H9 (cell line): Measurements from ENCODE around the gene KAZN. TPM values are rescaled to one million over a fixed set of nuclear protein-coding genes. Genes with fewer than 3 reads are reported as not detected.

ENCODE experiments used
- DNase-seq: peaks from one replicate; pipeline ENCODE4 v3.0.0-alpha.2; 2017
- H2AFZ ChIP-seq: one replicate; pipeline ENCODE4 v1.6.1; 2013; ENCODE audit warnings: mild to moderate bottlenecking, low read length, control low read depth, moderate library complexity
- H2AK5ac ChIP-seq: 2 replicates; pipeline ENCODE4 v1.6.1; 2013; ENCODE audit warnings: low read length, control low read depth, mixed read lengths; ENCODE audit not compliant: insufficient read length
- H2BK120ac ChIP-seq: one replicate; pipeline ENCODE4 v1.6.1; 2013; ENCODE audit warnings: low read depth, mild to moderate bottlenecking, low read length, control low read depth, inconsistent platforms; ENCODE audit not compliant: poor library complexity, severe bottlenecking
- H2BK12ac ChIP-seq: 2 replicates; pipeline ENCODE4 v1.6.1; 2013; ENCODE audit warnings: low read length, control low read depth, mixed read lengths, low read depth; ENCODE audit not compliant: insufficient read length
- H2BK15ac ChIP-seq: 2 replicates; pipeline ENCODE4 v1.6.1; 2013; ENCODE audit warnings: low read depth, low read length, control low read depth
- H2BK20ac ChIP-seq: one replicate; pipeline ENCODE4 v1.6.1; 2013; ENCODE audit warnings: low read depth, mild to moderate bottlenecking, low read length, control low read depth, inconsistent platforms; ENCODE audit not compliant: poor library complexity, severe bottlenecking
- H2BK5ac ChIP-seq: 2 replicates; pipeline ENCODE4 v1.6.1; 2013; ENCODE audit warnings: low read length, control low read depth, mixed read lengths; ENCODE audit not compliant: insufficient read length
- H3K14ac ChIP-seq: 2 replicates; pipeline ENCODE4 v1.6.1; 2013; ENCODE audit warnings: low read length, control low read depth; ENCODE audit not compliant: insufficient read depth
- H3K18ac ChIP-seq: 2 replicates; pipeline ENCODE4 v1.6.1; 2013; ENCODE audit warnings: low read depth, mild to moderate bottlenecking, mixed read lengths, low read length, control low read depth; ENCODE audit not compliant: insufficient read length
- H3K23ac ChIP-seq: 2 replicates; pipeline ENCODE4 v1.6.1; 2013; ENCODE audit warnings: low read length, control low read depth, mixed read lengths, low read depth; ENCODE audit not compliant: insufficient read length
- H3K23me2 ChIP-seq: 2 replicates; pipeline ENCODE4 v1.6.1; 2013; ENCODE audit warnings: low read depth, mild to moderate bottlenecking, mixed read lengths, low read length, control low read depth; ENCODE audit not compliant: insufficient read length, poor library complexity, severe bottlenecking
- H3K27ac ChIP-seq: 2 replicates; pipeline ENCODE4 v1.5.1; 2013; ENCODE audit warnings: low read length, control low read depth, mixed read lengths, low read depth; ENCODE audit not compliant: insufficient read length
- H3K27me3 ChIP-seq: 2 replicates; pipeline ENCODE4 v1.6.1; 2013; ENCODE audit warnings: low read length, control low read depth, inconsistent platforms; ENCODE audit not compliant: insufficient read depth
- H3K4ac ChIP-seq: 2 replicates; pipeline ENCODE4 v1.6.1; 2013; ENCODE audit warnings: low read depth, mild to moderate bottlenecking, control low read depth, inconsistent platforms, low read length, moderate library complexity
- H3K4me1 ChIP-seq: 2 replicates; pipeline ENCODE4 v1.6.1; 2013; ENCODE audit warnings: low read length, control low read depth, inconsistent platforms; ENCODE audit not compliant: insufficient read depth
- H3K4me2 ChIP-seq: 2 replicates; pipeline ENCODE4 v1.6.1; 2013; ENCODE audit warnings: low read length, control low read depth, mixed read lengths; ENCODE audit not compliant: insufficient read length, insufficient read depth
- H3K56ac ChIP-seq: 2 replicates; pipeline ENCODE4 v1.6.1; 2013; ENCODE audit warnings: low read depth, mild to moderate bottlenecking, mixed read lengths, low read length, control low read depth; ENCODE audit not compliant: insufficient read length
- H3K79me1 ChIP-seq: 2 replicates; pipeline ENCODE4 v1.6.1; 2013; ENCODE audit warnings: low read depth, mild to moderate bottlenecking, moderate library complexity, low read length, control low read depth, inconsistent platforms; ENCODE audit not compliant: insufficient read depth, poor library complexity, severe bottlenecking
- H3K79me2 ChIP-seq: 2 replicates; pipeline ENCODE4 v1.6.1; 2013; ENCODE audit warnings: low read length, control low read depth, inconsistent platforms; ENCODE audit not compliant: insufficient read depth
- H3K9ac ChIP-seq: 2 replicates; pipeline ENCODE4 v1.6.1; 2013; ENCODE audit warnings: low read length, control low read depth, mixed read lengths; ENCODE audit not compliant: insufficient read length; ENCODE audit errors: extremely low read depth
- H3K9me3 ChIP-seq: one replicate; pipeline ENCODE4 v1.6.1; 2013; ENCODE audit warnings: low read depth, low read length, inconsistent platforms; ENCODE audit not compliant: control insufficient read depth
- H3T11ph ChIP-seq: one replicate; pipeline ENCODE4 v1.6.1; 2013; ENCODE audit warnings: mild to moderate bottlenecking, low read length, control low read depth, inconsistent platforms
- H4K20me1 ChIP-seq: one replicate; pipeline ENCODE4 v1.6.1; 2013; ENCODE audit not compliant: control insufficient read depth, insufficient read length, insufficient read depth
- H4K5ac ChIP-seq: 2 replicates; pipeline ENCODE4 v1.6.1; 2013; ENCODE audit warnings: low read depth, mild to moderate bottlenecking, mixed read lengths, low read length, control low read depth; ENCODE audit not compliant: insufficient read length
- H4K8ac ChIP-seq: replicated peaks from 2 replicates; pipeline ENCODE4 v1.6.1; 2013; ENCODE audit warnings: low read length, control low read depth, mixed read lengths, low read depth; ENCODE audit not compliant: insufficient read length
- H4K91ac ChIP-seq: 2 replicates; pipeline ENCODE4 v1.6.1; 2013; ENCODE audit warnings: low read depth, mild to moderate bottlenecking, moderate library complexity, mixed read lengths, low read length, control low read depth; ENCODE audit not compliant: insufficient read length
- H3K27ac Mint-ChIP-seq, 3 experiments: 2 replicates in 2 of 3; 3 replicates in 1 of 3; pipeline ENCODE4 v1.8.0; 2020 to 2021; ENCODE audit warnings: mixed read lengths in 3 of 3, mild to moderate bottlenecking in 1 of 3, moderate library complexity in 1 of 3
- H3K27me3 Mint-ChIP-seq: 2 replicates; pipeline ENCODE4 v1.8.0; 2021; ENCODE audit warnings: low read depth, mild to moderate bottlenecking, moderate library complexity, mixed read lengths
- H3K36me3 Mint-ChIP-seq, 3 experiments: 2 replicates in 2 of 3; 3 replicates in 1 of 3; pipeline ENCODE4 v1.8.0; 2020 to 2021; ENCODE audit warnings: low read depth in 3 of 3, mixed read lengths in 3 of 3; ENCODE audit not compliant: insufficient read depth in 1 of 3
- H3K4me1 Mint-ChIP-seq, 2 experiments: 2 replicates each; pipeline ENCODE4 v1.8.0; 2020; ENCODE audit warnings: mixed read lengths in 2 of 2
- H3K4me3 Mint-ChIP-seq, 2 experiments: 2 replicates in 1 of 2; 3 replicates in 1 of 2; pipeline ENCODE4 v1.8.0; 2020 to 2021; ENCODE audit warnings: mild to moderate bottlenecking in 2 of 2, mixed read lengths in 2 of 2, moderate library complexity in 1 of 2
- H3K9me3 Mint-ChIP-seq, 2 experiments: 2 replicates in 1 of 2; 3 replicates in 1 of 2; pipeline ENCODE4 v1.8.0; 2020; ENCODE audit warnings: mild to moderate bottlenecking in 2 of 2, mixed read lengths in 2 of 2, moderate library complexity in 1 of 2
- WGBS: extraction: QIAGEN DNeasy Blood & Tissue Kit; methylation state at CpG from one replicate; pipeline ENCODE4 v1.1.7; 2013; ENCODE audit warnings: missing lambda C conversion rate, low lambda C conversion rate, mixed read lengths; ENCODE audit not compliant: insufficient read length; ENCODE audit errors: extremely low coverage; 5-methylcytosine and 5-hydroxymethylcytosine counted together
- total RNA-seq: library from RNA; stranded (reverse); gene quantifications from 2 replicates; pipeline ENCODE4 v1.2.1, GENCODE V29; 2021
- TF ChIP-seq, protein P1 (sequence below): fragments of 200-600 bp; sonication (generic); conservative IDR thresholded peaks from 3 replicates; pipeline ENCODE4 v1.8.0; 2021; ENCODE audit warnings: antibody characterized with exemption, mild to moderate bottlenecking

Gene KAZN
- total RNA-seq, 1 experiment from 2014 or later = 7.6 TPM

DNA sequence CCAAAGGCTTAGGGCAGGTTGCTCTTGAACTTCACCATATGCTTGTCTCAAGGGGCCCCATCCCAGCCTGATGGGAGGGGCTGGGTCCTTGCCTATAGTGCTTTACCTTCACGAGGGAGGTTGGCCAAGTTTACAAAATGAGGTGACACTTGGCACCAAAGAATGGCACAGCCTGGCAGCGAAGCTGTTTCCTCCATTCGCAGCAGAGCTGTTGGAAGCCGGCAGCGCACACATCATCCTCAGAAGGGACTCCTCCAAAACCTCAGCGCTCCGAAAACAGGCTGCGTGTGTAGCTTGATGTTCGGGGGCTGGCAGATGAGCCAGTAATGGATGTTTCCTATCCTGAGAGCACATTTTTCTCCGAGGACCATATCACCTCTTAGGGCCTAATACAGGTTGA lies 116.8 kb downstream of the KAZN start:
- Histone ChIP-seq H3K27me3 (no peaks in the 10 kb centered on the region), H3K4me2 (no peak overlapping the region), H3K9me3 (no peaks in the 10 kb centered on the region), H3K79me1 (no peaks in the 10 kb centered on the region), H3K14ac (no peak overlapping the region), H3K23ac (no peak overlapping the region), H2AFZ (no peak overlapping the region), H2BK15ac (no peak overlapping the region), H3K4ac (no peak overlapping the region), H3K23me2 (no peaks in the 10 kb centered on the region), H2BK12ac (no peak overlapping the region), H2BK20ac (no peak overlapping the region), H3K9ac (no peak overlapping the region), H2BK120ac (no peak overlapping the region), H2AK5ac (no peak overlapping the region), H3K79me2 (no peaks in the 10 kb centered on the region), H3K4me1 (no peaks in the 10 kb centered on the region), H3K27ac (no peak overlapping the region), H4K8ac (no peak overlapping the region), H3K56ac (no peak overlapping the region), H4K91ac (no peak overlapping the region), H3K18ac (no peak overlapping the region), H4K5ac (no peak overlapping the region), H2BK5ac (no peak overlapping the region), H3T11ph (no peak overlapping the region), H4K20me1 (no peaks in the 10 kb centered on the region)
- Mint-ChIP-seq H3K4me3 (no peak overlapping the region; a peak in 1 of 5 replicates), H3K4me1 (peaks cover 9 to 26% of the 10 kb centered on the region in 2 experiments), H3K27ac (no peak overlapping the region), H3K9me3 (no peaks in the 10 kb centered on the region; a peak in 1 of 5 replicates), H3K36me3 (peaks cover 0 to 2% (median 0%) of the 10 kb centered on the region in 3 experiments; a peak in 1 of 7 replicates), H3K27me3 (peaks cover 2% of the 10 kb centered on the region; the same call in 1 of the 2 replicates)
- no CpG with 5 or more reads among the region's 10 CpGs for WGBS
- DNase-seq = no peak
- TF ChIP-seq, protein P1, sequence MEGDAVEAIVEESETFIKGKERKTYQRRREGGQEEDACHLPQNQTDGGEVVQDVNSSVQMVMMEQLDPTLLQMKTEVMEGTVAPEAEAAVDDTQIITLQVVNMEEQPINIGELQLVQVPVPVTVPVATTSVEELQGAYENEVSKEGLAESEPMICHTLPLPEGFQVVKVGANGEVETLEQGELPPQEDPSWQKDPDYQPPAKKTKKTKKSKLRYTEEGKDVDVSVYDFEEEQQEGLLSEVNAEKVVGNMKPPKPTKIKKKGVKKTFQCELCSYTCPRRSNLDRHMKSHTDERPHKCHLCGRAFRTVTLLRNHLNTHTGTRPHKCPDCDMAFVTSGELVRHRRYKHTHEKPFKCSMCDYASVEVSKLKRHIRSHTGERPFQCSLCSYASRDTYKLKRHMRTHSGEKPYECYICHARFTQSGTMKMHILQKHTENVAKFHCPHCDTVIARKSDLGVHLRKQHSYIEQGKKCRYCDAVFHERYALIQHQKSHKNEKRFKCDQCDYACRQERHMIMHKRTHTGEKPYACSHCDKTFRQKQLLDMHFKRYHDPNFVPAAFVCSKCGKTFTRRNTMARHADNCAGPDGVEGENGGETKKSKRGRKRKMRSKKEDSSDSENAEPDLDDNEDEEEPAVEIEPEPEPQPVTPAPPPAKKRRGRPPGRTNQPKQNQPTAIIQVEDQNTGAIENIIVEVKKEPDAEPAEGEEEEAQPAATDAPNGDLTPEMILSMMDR = no peak
